ENCODE measurements around the gene KLHL7. TPM values are rescaled to one million over a fixed set of nuclear protein-coding genes. Genes with fewer than 3 reads are reported as not detected.

KLHL7 gene
- total RNA-seq, 2 experiments from 2014 or later = 17.1 to 18.2 TPM

GRCh38 chr7:23065974-23066373, 39.6 kb upstream of the KLHL7 start:
- peak; percentile 27 for ATAC-seq
- POLR2A ChIA-PET = no interaction called here

GRCh38 chr7:23067271-23067670, 38.3 kb upstream of the KLHL7 start:
- DNase-seq = no peak
- Mint-ChIP-seq H3K36me3 (ENCODE audit: low read depth) (no peaks in the 10 kb centered on the region), H3K27me3 (peaks cover 2% of the 10 kb centered on the region), H3K4me1 (ENCODE audit: low read depth) (no peaks in the 10 kb centered on the region), H3K4me3 (no peak overlapping the region), H3K27ac (no peak overlapping the region), H3K9me3 (no peaks in the 10 kb centered on the region)
- TF ChIP-seq CTCF (IDR thresholded peaks at IDR 0.05) = no peak
- CTCF ChIA-PET = interaction anchor here (1.0 to 2.4 kb wide), 3 partner anchors 12 to 507 kb away, joined by 3 to 9 read pairs (median 4); no protein-coding TSS in a partner anchor
- POLR2A ChIA-PET = no interaction called here
- ATAC-seq = no peak
- intact Hi-C loops (cut with micrococcal nuclease) = no loop called here

More at GRCh38 chr7:23065974-23066373, 39.6 kb upstream of the KLHL7 start:
- DNase-seq = no peak
- H3K27ac Mint-ChIP-seq = no peak overlapping the region
- CTCF ChIA-PET = interaction anchor here (2.4 kb wide), 1 partner anchor 11 kb away, joined by 9 read pairs; no protein-coding TSS in a partner anchor
- H3K27me3 Mint-ChIP-seq = peaks cover 2% of the 10 kb centered on the region
- TF ChIP-seq CTCF (IDR thresholded peaks at IDR 0.05) = no peak
- no peaks in the 10 kb centered on the region for H3K9me3 Mint-ChIP-seq
- intact Hi-C loops (cut with micrococcal nuclease) = no loop called here
- no peaks in the 10 kb centered on the region for H3K36me3 Mint-ChIP-seq (ENCODE audit: low read depth)
- no peak overlapping the region for H3K4me3 Mint-ChIP-seq
- H3K4me1 Mint-ChIP-seq (ENCODE audit: low read depth) = no peaks in the 10 kb centered on the region

GRCh38 chr7:23072048-23072447, 33.5 kb upstream of the KLHL7 start:
- peaks cover 10% of the 10 kb centered on the region for H3K27me3 Mint-ChIP-seq
- ChIA-PET CTCF (interaction anchor here (1.1 kb wide), 1 partner anchor 18 kb away, joined by 3 read pairs; no protein-coding TSS in a partner anchor), POLR2A (interaction anchor here (0.8 kb wide), 1 partner anchor 462 kb away, joined by 3 read pairs; no protein-coding TSS in a partner anchor)
- H3K4me3 Mint-ChIP-seq = no peak overlapping the region
- ATAC-seq (no peak), DNase-seq (no peak)
- H3K27ac Mint-ChIP-seq = no peak overlapping the region
- no peak for TF ChIP-seq CTCF (IDR thresholded peaks at IDR 0.05)
- no peaks in the 10 kb centered on the region for H3K4me1 Mint-ChIP-seq (ENCODE audit: low read depth)
- H3K9me3 Mint-ChIP-seq = no peaks in the 10 kb centered on the region
- H3K36me3 Mint-ChIP-seq (ENCODE audit: low read depth) = no peaks in the 10 kb centered on the region
- intact Hi-C loops (cut with micrococcal nuclease) = no loop called here

GRCh38 chr7:23072922-23073321, 32.7 kb upstream of the KLHL7 start:
- POLR2A ChIA-PET = interaction anchor here (0.8 kb wide), 1 partner anchor 463 kb away, joined by 3 read pairs; no protein-coding TSS in a partner anchor
- Mint-ChIP-seq H3K4me3 (no peak overlapping the region), H3K9me3 (no peaks in the 10 kb centered on the region), H3K4me1 (ENCODE audit: low read depth) (no peaks in the 10 kb centered on the region), H3K27ac (no peak overlapping the region), H3K27me3 (peaks cover 11% of the 10 kb centered on the region), H3K36me3 (ENCODE audit: low read depth) (no peaks in the 10 kb centered on the region)
- intact Hi-C loops (cut with micrococcal nuclease) = no loop called here
- DNase-seq (no peak), ATAC-seq (no peak)
- no peak for TF ChIP-seq CTCF (IDR thresholded peaks at IDR 0.05)
- CTCF ChIA-PET = interaction anchor here (1.1 kb wide), 1 partner anchor 19 kb away, joined by 3 read pairs; no protein-coding TSS in a partner anchor

GRCh38 chr7:23074443-23075261, 30.9 kb upstream of the KLHL7 start:
- ATAC-seq (no peak), DNase-seq (no peak)
- H3K27ac Mint-ChIP-seq = no peak overlapping the region
- no peak for TF ChIP-seq CTCF (IDR thresholded peaks at IDR 0.05)
- intact Hi-C loops (cut with micrococcal nuclease) = no loop called here
- peaks cover 9% of the 10 kb centered on the region for H3K27me3 Mint-ChIP-seq
- ChIA-PET CTCF (interaction anchor here (0.6 to 1.3 kb wide), 2 partner anchors 11 to 125 kb away, joined by 3 to 4 read pairs; no protein-coding TSS in a partner anchor), POLR2A (no interaction called here)
- no peaks in the 10 kb centered on the region for H3K9me3 Mint-ChIP-seq
- no peaks in the 10 kb centered on the region for H3K36me3 Mint-ChIP-seq (ENCODE audit: low read depth)
- H3K4me1 Mint-ChIP-seq (ENCODE audit: low read depth) = no peaks in the 10 kb centered on the region
- no peak overlapping the region for H3K4me3 Mint-ChIP-seq
